Measurements from ENCODE around the gene GYG2. TPM values are rescaled to one million over a fixed set of nuclear protein-coding genes. Genes with fewer than 3 reads are reported as not detected.
A peak's percentile ranks its signal among the peaks of the same experiment; 100 is the strongest.
"Not testable (repeated sequence)": the region's sequence is repeated elsewhere in the genome, so short reads cannot be mapped to it uniquely, and the experiment has no call there.

GYG2 gene
- total RNA-seq, 1 donor, result 1.1 TPM

GRCh38 chrX:2879670-2880069 lies 50.9 kb downstream of the GYG2 start:
- TF ChIP-seq CTCF (IDR thresholded peaks at IDR 0.05; ENCODE audit: insufficient read depth, low read length), result no peak
- DNase-seq (ENCODE audit: low read depth), result no peak
- H3K4me3 ChIP-seq (ENCODE audit: low read depth, low read length), result no peak overlapping the region

GRCh38 chrX:2883770-2884169 lies 55.0 kb downstream of the GYG2 start:
- DNase-seq (ENCODE audit: low read depth), result no peak
- TF ChIP-seq CTCF (IDR thresholded peaks at IDR 0.05; ENCODE audit: insufficient read depth, low read length), result no peak
- H3K4me3 ChIP-seq (ENCODE audit: low read depth, low read length), result no peak overlapping the region

- TF ChIP-seq CTCF (IDR thresholded peaks at IDR 0.05; ENCODE audit: insufficient read depth, low read length), result no peak
- no peak overlapping the region for H3K4me3 ChIP-seq (ENCODE audit: low read depth, low read length)
- no peak for DNase-seq (ENCODE audit: low read depth)
Measured at GRCh38 chrX:2888309-2888708, 59.6 kb downstream of the GYG2 start.

- no peak for TF ChIP-seq CTCF (IDR thresholded peaks at IDR 0.05; ENCODE audit: insufficient read depth, low read length)
- no peak for DNase-seq (ENCODE audit: low read depth)
- H3K4me3 ChIP-seq (ENCODE audit: low read depth, low read length), result peak overlapping the region; percentile 56
Measured at GRCh38 chrX:2889045-2889605, 60.4 kb downstream of the GYG2 start.

- TF ChIP-seq CTCF (IDR thresholded peaks at IDR 0.05; ENCODE audit: insufficient read depth, low read length), result peak; percentile 12
- H3K4me3 ChIP-seq (ENCODE audit: low read depth, low read length), result peak overlapping the region; percentile 56
- DNase-seq (ENCODE audit: low read depth), result not testable (repeated sequence)
Measured at GRCh38 chrX:2889706-2890490, 61.2 kb downstream of the GYG2 start.

DNA sequence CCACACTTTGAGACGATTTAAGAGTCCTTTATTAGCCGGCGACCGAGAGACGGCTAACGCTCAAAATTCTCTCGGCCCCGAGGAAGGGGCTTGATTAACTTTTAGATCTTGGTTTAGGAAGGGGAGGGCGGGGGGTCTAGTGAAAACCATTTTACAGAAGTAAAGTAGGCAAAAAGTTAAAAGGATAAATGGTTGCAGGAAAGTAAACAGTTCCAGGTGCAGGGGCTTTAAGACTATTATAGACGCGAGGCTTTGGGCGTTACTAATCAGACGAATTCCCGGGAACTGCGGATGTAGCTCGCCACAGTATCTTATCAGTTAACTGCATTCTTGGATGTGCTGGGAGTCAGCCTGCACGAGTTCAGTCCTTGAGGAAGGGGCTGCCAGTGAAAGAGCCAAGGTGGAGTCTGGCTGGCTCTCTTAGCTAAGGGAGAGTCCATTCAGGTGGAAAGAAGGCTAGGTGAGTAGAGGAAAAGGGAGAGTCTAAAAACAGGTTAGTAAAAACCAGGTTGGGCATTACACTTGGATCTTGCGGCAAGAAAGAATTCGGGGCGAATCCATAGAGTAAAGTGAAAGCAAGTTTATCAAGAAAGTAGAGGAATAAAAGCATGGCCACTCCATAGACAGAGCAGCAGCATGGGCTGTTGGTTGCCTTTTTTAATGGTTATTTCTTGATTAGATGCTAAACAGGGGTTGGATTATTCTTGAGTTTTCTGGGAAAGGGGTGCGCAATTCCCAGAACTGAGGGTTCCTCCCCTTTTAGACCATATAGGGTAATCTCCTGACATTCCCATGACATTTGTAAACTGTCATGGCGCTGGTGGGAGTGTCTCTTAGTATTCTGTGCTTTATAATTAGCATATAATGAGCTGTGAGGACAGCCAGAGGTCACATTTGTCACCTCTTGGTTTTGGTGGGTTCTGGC lies 62.1 kb downstream of the GYG2 start:
- not testable (repeated sequence) for DNase-seq (ENCODE audit: low read depth); H3K4me3 ChIP-seq (ENCODE audit: low read depth, low read length)

GRCh38 chrX:2892816-2893215 lies 64.1 kb downstream of the GYG2 start:
- H3K4me3 ChIP-seq (ENCODE audit: low read depth, low read length), result no peak overlapping the region
- DNase-seq (ENCODE audit: low read depth), result no peak
- no peak for TF ChIP-seq CTCF (IDR thresholded peaks at IDR 0.05; ENCODE audit: insufficient read depth, low read length)
